ENCODE results near the gene SLC47A2. TPM values are rescaled to one million over a fixed set of nuclear protein-coding genes. Genes with fewer than 3 reads are reported as not detected.

SLC47A2 gene
- total and polyA plus RNA-seq, 2 of the 13 experiments (the other 11 are each of a cell fraction or from before 2014, with no cell fraction given) = 0.04 TPM; not detected in 1

- TF ChIP-seq RNF219 (CRISPR knock-in tag; IDR thresholded peaks at IDR 0.05) (no peak), RARG (CRISPR knock-in tag; IDR thresholded peaks at IDR 0.05; ENCODE audit: low read depth) (no peak), HNRNPH1 (optimal IDR thresholded peaks at IDR 0.05; ENCODE audit: low read depth, low read length) (no peak), ZNF142 (CRISPR knock-in tag; IDR thresholded peaks at IDR 0.05) (no peak), SALL1 (CRISPR knock-in tag; IDR thresholded peaks at IDR 0.05) (peak; percentile 38), ZNF563 (CRISPR knock-in tag; IDR thresholded peaks at IDR 0.05) (no peak), PAWR (CRISPR knock-in tag; IDR thresholded peaks at IDR 0.05; ENCODE audit: borderline replicate concordance) (no peak), ZNF281 (CRISPR knock-in tag; IDR thresholded peaks at IDR 0.05; ENCODE audit: borderline replicate concordance) (no peak), ZNF784 (CRISPR knock-in tag; IDR thresholded peaks at IDR 0.05; ENCODE audit: borderline replicate concordance) (no peak), IRX3 (CRISPR knock-in tag; IDR thresholded peaks at IDR 0.05; ENCODE audit: borderline replicate concordance, low read depth) (no peak), MEF2D (CRISPR knock-in tag; IDR thresholded peaks at IDR 0.05) (no peak), NR3C1 (CRISPR knock-in tag; IDR thresholded peaks at IDR 0.05) (no peak), DRAP1 (CRISPR knock-in tag; IDR thresholded peaks at IDR 0.05) (no peak), PHF5A (CRISPR knock-in tag; IDR thresholded peaks at IDR 0.05; ENCODE audit: low read depth, unreplicated experiment) (no peak), MBNL3 (CRISPR knock-in tag; conservative IDR thresholded peaks at IDR 0.05) (no peak), JUNB (CRISPR knock-in tag; IDR thresholded peaks at IDR 0.05; ENCODE audit: borderline replicate concordance) (no peak), ZNF670 (CRISPR knock-in tag; IDR thresholded peaks at IDR 0.05; ENCODE audit: borderline replicate concordance) (no peak)
These were observed 59.4 kb downstream of the SLC47A2 start (continued) for GRCh38 chr17:19656851-19657581.
